Measurements from ENCODE around the gene CUX1.
A peak's percentile ranks its signal among the peaks of the same experiment; 100 is the strongest.
"Not testable (repeated sequence)": the region's sequence is repeated elsewhere in the genome, so short reads cannot be mapped to it uniquely, and the experiment has no call there.

The CUX1 gene

DNA sequence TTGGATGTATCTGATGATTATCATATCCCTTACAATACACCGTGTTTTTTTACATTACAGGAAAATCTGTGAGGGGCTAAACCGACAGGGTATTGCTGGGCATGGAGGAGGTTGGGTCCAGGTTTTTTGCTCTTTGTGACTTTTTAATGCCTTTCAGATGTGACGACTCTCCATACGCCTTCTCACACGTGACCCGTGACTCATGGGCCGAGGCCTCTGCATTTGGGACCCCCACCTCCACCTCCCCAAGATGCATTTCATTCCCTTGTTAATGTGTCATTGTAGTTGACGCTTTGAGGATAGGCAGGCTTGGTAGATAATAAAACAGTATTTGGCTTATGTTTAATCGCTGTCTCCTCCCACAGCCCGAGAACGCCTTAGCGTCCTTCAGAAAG, 95.3 kb downstream of the CUX1 start:
- DNase-seq (ENCODE audit: insufficient read length, low spot score) (no peak), FAIRE-seq (no peak)

DNA sequence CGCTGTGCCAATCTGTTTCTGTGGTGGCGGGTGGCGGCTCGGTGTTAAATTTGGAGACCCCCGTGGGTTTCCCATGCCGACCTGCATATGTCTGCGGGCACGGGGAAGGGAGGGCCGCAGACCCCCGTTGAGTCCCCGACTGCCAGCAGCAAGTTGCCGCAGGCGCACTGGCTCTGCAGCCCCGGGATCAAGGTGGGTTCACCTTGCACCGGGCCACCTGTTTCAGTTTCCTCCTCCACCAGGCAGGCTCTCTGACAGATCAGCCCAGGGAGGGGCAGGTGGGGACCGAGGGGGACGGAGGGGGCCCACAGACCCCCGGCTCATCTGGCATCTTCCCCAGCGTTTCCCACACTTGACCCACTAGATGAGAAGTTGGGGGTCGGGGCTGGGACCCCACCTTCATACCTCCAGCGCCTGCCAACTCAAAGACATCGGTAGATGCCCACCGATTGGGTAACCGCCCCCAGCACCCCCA, 95.9 kb downstream of the CUX1 start:
- DNase-seq (ENCODE audit: insufficient read length, low spot score) (no peak), FAIRE-seq (no peak)

DNA sequence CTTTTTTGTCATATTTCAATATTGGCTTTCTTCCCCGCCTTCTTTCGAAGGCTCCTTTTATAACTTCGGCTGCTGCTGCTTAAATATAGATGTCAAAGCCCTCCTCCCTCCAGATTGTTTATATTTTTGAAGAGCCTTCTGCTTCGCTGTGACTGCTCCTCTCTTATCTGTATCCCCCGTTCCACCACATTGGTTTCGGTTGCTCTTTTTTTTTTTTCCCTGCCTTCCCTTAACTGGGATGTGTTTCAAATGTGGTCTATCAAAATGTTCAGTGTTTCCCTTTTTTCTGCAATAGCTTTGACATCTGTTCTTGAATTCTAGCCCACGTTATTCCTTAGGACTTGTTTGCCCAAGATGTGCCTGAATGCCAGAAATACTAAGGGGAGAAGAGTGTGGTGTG, 96.4 kb downstream of the CUX1 start:
- FAIRE-seq, result no peak

DNA sequence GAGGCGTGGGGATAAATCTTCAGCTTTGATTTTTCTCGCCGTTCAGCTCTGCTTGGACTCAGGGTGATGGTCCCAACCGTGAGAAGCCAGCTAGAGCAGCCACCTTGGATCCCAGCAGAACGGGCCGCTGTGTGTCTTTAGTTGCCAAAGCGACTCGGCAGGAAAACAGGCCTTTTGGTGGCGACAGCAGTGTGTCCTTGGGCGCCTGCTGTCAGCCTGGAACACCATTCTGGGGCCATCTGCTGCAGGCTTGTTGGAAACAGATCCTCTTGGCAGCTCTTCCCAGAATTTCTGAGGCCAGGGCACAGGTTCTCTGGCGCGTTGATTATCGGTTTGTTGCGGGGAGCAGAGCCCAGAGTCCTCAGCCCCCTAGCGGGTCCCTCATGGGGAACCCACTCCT, 97.6 kb downstream of the CUX1 start:
- no peak for DNase-seq (ENCODE audit: insufficient read length, low spot score)
- no peak for FAIRE-seq

More for the DNA sequence above, 96.4 kb downstream of the CUX1 start:
- no peak for DNase-seq (ENCODE audit: insufficient read length, low spot score)

DNA sequence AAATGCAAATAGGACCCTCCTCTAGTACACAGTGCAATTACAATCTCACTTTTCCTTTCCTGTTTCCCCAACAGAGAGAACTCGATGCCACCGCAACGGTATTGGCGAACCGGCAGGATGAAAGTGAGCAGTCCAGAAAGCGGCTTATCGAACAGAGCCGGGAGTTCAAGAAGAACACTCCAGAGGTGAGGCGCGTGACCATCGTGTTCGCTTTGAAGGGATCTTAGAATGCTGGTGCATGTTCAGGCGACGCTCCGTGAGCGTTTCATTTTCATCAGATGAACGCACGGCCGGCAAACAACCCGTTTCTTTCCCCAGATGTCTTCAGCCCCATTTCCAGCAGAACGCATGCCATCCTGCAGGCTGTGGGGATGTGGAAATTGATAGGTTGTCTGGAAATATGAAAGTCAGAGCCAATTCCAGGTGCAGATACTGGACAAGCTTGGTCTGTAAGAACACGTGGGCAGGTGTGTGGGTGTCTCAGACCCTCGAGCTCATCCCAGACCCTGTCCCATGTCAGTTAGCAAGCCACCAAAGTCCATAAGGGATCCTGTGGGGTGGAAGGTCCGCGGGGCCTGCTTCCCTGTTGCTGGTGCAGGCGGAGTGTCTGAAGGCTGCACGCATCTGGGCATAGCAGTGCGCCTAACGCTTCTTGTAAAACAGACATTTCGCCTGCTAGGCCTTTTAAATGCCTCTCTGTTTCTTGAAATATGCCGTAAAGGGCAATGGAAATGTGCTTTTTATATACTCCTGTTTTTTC, 98.8 kb downstream of the CUX1 start:
- FAIRE-seq (no peak), DNase-seq (ENCODE audit: insufficient read length, low spot score) (no peak)

DNA sequence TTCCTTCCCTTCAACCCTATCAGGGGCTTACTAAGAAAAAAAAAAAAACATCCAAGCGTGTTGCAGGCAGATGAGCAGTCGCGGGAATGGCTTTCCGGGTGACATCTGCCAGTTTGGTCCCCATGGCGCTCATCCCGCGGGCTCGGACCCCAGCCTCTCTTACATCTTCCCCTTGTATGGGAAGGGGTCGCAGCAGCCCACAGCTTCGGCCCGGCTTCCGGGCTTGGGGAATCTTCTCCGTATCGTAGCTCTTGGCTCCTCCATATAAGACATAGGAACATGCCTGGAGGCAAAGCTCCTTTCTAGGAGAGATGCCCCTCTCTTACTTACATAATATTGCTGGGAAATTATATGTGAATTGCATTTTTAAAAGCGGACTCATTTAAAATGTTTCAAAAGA, 99.5 kb downstream of the CUX1 start:
- DNase-seq (ENCODE audit: insufficient read length, low spot score) (no peak), FAIRE-seq (no peak)

DNA sequence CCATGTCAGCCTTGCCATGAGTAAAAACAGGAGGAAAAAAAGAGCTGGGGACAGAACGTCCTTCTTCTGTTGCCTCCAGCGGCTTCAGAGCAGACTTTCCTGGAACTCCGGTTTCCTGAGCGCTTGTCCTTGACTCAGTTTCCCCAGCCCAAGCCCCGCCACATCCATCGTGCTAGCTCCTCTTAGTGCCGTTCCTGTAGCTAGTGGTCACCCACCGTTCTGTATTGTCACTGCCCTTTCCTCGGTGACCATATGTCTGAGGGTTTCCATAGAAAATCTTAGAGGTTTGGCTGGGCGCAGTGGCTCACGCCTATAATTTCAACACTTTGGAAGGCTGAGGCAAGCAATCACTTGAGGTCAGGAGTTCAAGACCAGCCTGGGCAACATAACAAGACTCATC, 100.1 kb downstream of the CUX1 start:
- DNase-seq (ENCODE audit: insufficient read length, low spot score) (no peak), FAIRE-seq (no peak)

DNA sequence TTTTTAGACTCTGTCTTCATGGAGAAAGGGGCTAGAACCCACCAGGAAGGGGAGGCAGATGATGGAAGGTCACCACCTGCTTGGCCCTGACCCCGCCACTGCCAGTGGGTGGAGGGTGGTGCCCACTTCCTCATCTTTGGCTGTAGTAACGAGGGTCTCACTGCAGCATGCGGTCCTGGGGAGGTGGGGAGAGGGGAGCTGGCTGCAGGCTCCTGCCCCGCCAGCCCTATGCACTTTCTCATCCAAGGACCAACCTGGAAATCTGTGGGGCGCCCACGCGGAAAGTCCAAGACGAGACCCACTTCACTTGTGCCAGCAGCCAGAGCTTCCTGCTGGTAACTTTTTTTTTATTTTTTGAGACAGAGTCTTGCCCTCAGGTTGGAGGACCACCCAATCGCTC, 101.0 kb downstream of the CUX1 start:
- FAIRE-seq (no peak), DNase-seq (ENCODE audit: insufficient read length, low spot score) (no peak)

DNA sequence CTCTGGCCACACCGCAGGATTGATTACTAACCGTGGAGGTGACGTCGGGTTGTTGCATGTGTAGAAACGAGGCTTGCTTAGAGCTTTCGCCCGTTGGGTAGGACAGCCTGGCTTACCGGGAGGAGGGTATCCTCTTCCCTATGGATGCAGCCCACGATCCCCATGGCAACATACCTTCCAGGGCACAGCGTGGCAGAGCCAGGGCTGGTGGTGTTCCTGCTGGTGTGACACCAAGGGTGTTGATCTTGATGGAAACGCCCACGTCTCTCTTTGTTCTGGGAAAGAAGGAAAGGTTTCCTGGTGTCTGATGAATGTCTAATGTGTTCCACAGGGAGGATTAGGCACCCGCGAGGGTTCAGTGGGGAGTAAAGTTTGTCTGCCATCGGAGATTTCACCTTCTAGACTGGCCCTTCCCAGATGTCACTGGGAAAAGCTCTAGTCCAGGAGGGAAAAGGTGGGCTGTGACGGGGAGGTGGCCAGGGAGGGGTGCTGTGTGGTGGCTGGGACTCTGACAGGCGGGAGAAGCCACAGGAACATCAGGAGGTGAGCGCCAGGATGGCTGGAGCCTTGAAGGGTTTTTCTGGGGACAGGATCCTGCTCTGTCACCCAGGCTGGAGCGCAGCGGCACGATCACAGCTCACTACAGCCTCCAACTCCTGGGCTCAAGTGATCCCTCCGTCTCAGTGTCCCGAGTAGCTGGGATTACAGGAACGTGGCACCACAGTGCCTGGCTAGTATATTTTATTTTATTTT, 102.1 kb downstream of the CUX1 start:
- DNase-seq (ENCODE audit: insufficient read length, low spot score) (no peak), FAIRE-seq (no peak)

DNA sequence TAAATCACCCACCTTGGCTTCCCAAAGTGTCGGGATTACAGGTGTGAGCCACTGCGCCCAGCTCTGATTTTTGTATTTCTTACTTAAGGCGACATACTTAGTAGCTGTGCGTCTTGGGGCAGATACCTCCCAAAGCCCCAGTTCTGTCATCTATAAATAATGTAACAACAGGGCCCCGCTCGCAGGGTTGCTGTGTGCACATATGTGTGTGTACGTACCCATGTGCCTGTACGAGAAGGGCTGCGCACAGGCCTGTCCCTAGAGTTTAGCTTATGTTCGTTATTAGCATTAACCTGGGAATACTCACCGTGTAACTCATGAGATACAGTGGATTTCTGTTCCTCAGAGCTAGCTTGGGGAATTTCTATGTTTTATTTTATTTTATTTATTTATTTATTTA, 103.6 kb downstream of the CUX1 start:
- DNase-seq (ENCODE audit: insufficient read length, low spot score), result no peak

DNA sequence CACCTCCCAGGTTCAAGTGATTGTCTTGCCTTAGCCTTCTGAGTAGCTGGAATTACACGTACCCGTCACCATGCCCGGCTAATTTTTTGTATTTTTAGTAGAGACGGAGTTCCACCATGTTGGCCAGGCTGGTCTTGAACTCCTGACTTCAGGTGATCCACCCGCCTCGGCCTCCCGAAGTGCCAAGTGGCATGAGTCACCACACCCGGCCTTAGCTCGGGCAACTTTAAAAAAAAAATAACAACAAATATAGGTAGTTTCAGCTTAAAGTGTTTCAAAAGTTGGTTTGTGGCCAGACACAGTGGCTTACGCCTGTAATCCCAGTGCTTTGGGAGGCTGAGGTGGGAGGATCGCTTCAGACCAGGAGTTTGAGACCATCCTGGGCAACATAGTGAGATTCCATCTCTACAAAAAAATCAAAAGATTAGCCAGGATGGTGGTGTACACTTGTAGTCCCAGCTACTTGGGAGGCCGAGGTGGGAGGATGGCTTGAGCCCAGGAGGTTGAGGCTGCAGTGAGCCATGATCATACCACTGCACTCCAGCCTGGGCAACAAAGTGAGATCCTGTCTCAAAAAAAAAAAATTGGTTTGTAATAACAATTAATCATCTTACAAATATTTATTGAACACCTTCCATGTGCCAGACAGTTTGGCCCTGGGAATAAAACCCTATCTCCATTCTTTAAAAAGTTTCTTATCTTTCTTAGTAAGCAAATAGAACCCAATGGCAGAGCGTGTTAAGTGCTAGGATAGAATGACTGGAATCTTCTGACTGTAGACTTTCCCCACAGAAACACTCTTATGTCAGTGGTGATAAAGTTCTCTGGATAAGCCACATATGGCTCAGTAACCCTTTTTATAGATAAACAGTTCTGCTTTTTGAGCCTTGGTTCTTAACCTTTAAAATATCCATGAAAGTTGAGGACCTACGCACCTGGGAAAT, 104.4 kb downstream of the CUX1 start:
- not testable (repeated sequence) for DNase-seq (ENCODE audit: insufficient read length, low spot score); FAIRE-seq

More for the DNA sequence above, 103.6 kb downstream of the CUX1 start:
- FAIRE-seq, result no peak

DNA sequence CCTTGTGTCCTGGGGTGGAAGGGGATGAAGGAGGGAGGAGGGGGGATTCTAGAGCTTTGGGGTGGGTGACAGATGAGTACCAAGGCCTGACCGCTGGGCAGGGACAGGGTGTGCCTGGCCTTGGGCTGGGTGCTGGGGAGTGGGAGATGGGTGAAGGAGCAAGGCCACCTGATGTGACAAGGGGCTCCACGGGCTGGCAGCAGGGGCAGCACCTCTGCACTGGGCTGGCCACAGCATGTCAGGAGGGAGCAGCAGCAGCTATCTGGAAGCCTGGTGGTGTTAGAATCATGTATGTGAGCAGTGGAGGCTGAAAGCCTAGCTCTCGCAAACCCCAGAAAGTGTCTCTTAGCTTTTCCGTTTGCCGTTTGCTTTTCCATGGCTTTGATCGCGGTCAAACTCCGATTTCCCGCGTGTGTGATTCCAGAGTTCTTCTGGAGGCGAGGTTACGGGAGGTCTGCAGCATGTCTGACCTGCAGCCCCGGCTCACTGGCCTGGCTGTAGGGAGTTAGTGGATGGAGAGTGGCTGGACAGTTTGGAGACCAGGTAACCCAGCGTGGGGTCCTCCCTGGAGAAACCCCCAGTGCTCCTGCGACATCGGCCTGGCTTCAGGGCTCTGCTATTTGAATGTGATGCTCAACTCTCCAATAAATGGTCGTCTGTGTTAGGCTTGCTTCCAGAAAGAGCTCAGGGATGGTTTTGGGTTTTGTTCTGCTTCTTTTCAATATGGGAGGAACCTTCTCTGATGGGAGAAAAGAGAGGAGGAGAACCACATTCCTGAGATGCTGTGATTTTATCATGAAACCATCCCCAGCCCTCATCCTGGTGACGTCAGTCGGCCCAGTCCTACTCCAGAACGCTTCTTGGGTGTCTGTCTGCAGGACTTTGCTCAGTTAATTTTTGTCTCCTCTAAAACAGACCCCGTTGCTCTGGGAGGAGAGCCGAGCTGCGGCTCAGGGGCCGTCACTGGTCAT, 105.5 kb downstream of the CUX1 start:
- FAIRE-seq (no peak), DNase-seq (ENCODE audit: insufficient read length, low spot score) (no peak)

DNA sequence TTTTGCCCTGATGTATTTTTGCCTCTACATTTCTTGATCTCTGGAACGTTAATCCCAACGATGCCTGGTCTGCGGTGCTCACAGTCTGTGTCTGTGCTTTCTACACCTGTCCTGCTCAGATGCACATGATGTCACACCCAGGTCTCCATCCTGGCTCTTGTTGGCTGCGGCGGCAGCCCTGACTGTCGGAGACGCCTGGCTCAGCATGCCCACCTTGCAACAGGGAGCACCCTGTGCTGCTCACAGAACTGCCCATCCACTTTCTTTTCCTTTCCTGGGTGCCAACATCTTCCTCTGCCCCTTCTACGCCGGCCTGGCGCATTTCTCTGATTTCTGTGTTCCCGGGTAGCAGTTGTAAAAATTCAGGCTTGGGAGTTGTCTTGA, 106.2 kb downstream of the CUX1 start:
- DNase-seq (ENCODE audit: insufficient read length, low spot score) (no peak), FAIRE-seq (no peak)

DNA sequence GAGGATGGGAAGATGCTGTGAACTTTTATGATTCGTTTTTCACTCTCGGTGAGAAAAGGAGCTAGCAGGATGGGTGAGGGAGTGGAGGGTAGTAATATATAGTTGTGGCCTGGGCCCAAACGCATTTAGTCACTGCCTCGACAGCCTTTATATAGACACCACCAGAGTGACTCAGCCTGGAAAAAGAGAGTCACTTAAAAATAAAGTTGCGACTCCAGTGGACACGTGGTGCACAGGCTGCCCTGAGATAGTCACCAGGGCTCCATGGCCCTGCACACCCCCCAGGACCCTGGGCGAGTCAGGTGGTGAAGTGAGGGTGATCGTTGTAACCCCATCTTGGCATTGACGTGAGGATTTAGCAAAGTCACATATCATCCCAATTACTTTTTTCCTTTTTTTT, 106.7 kb downstream of the CUX1 start:
- DNase-seq (ENCODE audit: insufficient read length, low spot score) (peak; percentile 13), FAIRE-seq (no peak)

DNA sequence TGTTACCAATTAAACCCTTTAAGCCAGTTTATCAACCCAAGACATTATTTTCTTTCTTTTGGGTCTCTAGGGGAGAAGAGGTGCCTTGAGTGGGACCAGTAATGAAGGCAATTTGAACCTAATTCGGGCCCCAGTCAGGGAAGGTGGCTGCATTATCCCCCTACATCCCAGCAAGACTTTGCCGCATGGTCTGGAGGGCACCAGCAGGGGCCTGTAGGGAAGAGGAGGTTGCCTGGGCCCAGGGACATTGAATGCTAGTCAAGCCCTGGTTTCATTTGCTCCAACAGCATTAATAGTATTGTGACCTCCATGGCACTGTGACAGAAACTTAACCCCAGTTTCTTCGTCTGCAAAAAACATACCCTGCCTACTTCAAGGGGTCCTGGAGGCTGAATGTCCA, 108.8 kb downstream of the CUX1 start:
- DNase-seq (ENCODE audit: insufficient read length, low spot score), result no peak
- FAIRE-seq, result no peak

DNA sequence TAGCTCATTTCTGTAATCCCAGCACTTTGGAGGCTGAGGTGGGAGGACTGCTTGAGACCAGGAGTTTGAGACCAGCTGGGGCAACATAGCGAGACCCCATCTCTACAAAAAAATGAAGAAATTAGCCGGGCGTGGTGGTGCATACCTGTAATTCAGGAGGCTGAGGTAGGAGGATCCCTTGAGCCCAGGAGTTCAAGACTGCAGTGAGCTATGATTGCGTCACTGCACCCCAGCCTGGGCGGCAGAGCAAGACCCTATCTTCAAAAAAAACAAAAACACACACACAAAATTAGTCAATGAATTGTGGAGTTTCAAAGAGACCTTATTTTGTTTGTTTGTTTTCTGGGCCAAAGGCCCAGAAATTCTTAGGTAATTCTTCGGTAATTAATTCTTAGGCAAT, 110.0 kb downstream of the CUX1 start:
- no peak for FAIRE-seq
- no peak for DNase-seq (ENCODE audit: insufficient read length, low spot score)

DNA sequence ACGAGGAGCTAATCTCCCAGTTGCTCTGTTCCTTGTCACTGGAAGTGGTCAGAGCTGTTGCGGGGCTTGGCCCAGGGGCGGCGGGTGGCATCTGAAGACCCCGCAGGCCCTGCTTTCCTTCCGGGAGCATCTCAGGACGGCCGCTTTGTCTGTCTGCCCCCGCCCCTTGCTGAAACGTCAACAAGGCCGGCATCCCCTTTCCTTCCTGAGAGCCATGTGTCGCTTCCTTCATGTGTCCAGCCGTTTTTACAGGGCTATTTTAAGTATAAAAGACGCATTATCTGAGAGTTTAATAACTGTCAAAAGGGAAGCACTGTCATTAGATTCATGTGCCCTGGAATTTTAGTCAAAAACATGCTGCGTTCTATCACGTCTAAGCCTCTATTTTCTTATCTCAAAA, 110.4 kb downstream of the CUX1 start:
- no peak for FAIRE-seq
- no peak for DNase-seq (ENCODE audit: insufficient read length, low spot score)

DNA sequence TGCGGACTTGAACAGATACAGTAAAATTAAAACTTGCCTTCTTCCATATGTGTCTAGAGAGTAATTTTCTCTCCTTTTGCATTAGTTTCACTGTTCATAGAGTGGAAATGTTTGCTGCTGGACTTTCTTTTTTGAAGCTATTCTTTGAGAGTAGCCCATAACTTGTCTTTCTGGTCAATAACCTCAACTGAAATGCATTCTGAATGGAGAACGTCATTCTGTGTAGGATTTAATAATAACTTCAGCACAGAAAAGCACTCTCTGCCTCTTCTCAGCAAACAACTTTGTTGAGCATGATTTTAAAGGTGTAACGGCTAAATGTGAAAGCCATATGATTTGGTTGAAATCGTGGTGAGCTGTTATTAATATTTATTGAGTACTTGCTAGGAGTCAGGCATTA, 111.8 kb downstream of the CUX1 start:
- no peak for FAIRE-seq
- no peak for DNase-seq (ENCODE audit: insufficient read length, low spot score)

DNA sequence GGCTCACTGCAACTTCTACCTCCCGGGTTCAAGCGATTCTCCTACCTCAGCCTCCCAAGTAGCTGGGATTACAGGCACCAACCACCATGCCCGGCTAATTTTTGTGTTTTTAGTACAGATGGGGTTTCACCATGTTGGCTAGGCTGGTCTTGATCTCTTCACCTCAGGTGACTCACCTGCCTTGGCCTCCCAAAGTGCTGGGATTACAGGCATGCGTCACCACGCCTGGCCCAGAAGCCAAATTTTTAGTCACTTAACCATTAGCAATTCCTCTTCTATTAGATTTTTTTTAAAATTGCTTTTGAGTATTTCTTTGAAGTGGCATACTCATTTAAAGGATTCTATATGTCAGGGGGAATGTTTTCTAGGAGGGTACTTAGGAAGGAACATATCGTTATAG, 112.5 kb downstream of the CUX1 start:
- not testable (repeated sequence) for DNase-seq (ENCODE audit: insufficient read length, low spot score); FAIRE-seq

DNA sequence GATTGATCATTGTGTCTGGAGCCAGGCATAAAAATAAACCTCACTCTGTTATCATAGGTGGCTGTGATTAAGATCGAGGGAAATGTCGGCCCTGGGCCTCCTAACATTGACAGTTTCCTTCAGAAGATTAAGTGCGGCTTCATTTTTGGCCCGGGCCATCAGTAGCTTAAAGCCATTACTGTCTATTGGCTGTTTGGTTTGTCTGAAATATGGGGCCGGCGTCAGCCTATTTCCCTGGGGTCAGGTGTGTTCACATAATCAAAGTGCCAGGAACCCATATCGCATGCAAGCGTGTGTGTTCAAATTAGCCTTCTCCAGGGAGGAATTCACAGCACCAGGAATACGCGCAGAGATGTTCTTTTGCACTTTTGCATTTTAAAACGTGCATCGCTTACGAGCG, 114.7 kb downstream of the CUX1 start:
- DNase-seq (ENCODE audit: insufficient read length, low spot score) (no peak), FAIRE-seq (no peak)
